Forelimb muscle (tissue), 1 donor: Measurements from ENCODE around the gene NIP7. TPM values are rescaled to one million over a fixed set of nuclear protein-coding genes. Genes with fewer than 3 reads are reported as not detected.
"Not testable (repeated sequence)": the region's sequence is repeated elsewhere in the genome, so short reads cannot be mapped to it uniquely, and the experiment has no call there.

Experiments
- DNase-seq: peaks from one replicate; pipeline ENCODE4 v3.0.0-alpha.2; 2013; ENCODE audit warnings: low read depth
- polyA plus RNA-seq: library from polyadenylated mRNA; unstranded; fragments of 120-200 nt; gene quantifications from one replicate; pipeline ENCODE4 v1.2.1, GENCODE V29; 2013; ENCODE audit not compliant: insufficient read length

The NIP7 gene
- polyA plus RNA-seq, 1 donor, result 18.8 TPM

GRCh38 chr16:69345923-69346322 is 6.4 kb downstream of the NIP7 start:
- DNase-seq, result no peak

- no peak for DNase-seq
Observed at GRCh38 chr16:69346683-69347082, 7.1 kb downstream of the NIP7 start.

GRCh38 chr16:69348222-69348621 is 8.7 kb downstream of the NIP7 start:
- no peak for DNase-seq

GRCh38 chr16:69349536-69349935 is 10.0 kb downstream of the NIP7 start:
- no peak for DNase-seq

- DNase-seq, result no peak
Observed at GRCh38 chr16:69350536-69351133, 11.1 kb downstream of the NIP7 start.

- DNase-seq, result no peak
Observed at GRCh38 chr16:69351309-69352027, 11.9 kb downstream of the NIP7 start, which contains the start of gene TMED6. TSS of gene TMED6 (minus strand) at chr16:69351786. CDS start at chr16:69351753, 33 bp downstream.

- DNase-seq, result not testable (repeated sequence)
Observed at GRCh38 chr16:69360070-69360469, 20.5 kb downstream of the NIP7 start.

GRCh38 chr16:69363281-69363717 is 23.7 kb downstream of the NIP7 start:
- DNase-seq, result no peak

- DNase-seq, result no peak
Observed at GRCh38 chr16:69364088-69364487, 24.5 kb downstream of the NIP7 start.

- no peak for DNase-seq
Observed at GRCh38 chr16:69365901-69366300, 26.3 kb downstream of the NIP7 start.

- no peak for DNase-seq
Observed at GRCh38 chr16:69366431-69366830, 26.9 kb downstream of the NIP7 start.

GRCh38 chr16:69367980-69368379 is 28.4 kb downstream of the NIP7 start:
- no peak for DNase-seq

- DNase-seq, result no peak
Observed at GRCh38 chr16:69368866-69369265, 29.3 kb downstream of the NIP7 start.

GRCh38 chr16:69371564-69371963 is 32.0 kb downstream of the NIP7 start:
- DNase-seq, result no peak

- no peak for DNase-seq
Observed at GRCh38 chr16:69373019-69373418, 33.4 kb downstream of the NIP7 start.

- no peak for DNase-seq
Observed at GRCh38 chr16:69376393-69377059, 37.0 kb downstream of the NIP7 start.

- no peak for DNase-seq
Observed at GRCh38 chr16:69378036-69378435, 38.5 kb downstream of the NIP7 start.

- no peak for DNase-seq
Observed at GRCh38 chr16:69378760-69379159, 39.2 kb downstream of the NIP7 start.

GRCh38 chr16:69381231-69381630 is 41.7 kb downstream of the NIP7 start:
- no peak for DNase-seq

- DNase-seq, result no peak
Observed at GRCh38 chr16:69382421-69382820, 42.8 kb downstream of the NIP7 start.

GRCh38 chr16:69384974-69385373 is 45.4 kb downstream of the NIP7 start:
- no peak for DNase-seq

GRCh38 chr16:69386596-69386995 is 47.0 kb downstream of the NIP7 start:
- no peak for DNase-seq
